Nucleus accumbens (tissue), 56 donors: ENCODE results near the gene SLC12A5.

Experiments
- DNase-seq, 56 donors: peaks; one replicate each; lab custom pipeline; 2025; lab: John Stamatoyannopoulos, UW

Gene SLC12A5

DNA sequence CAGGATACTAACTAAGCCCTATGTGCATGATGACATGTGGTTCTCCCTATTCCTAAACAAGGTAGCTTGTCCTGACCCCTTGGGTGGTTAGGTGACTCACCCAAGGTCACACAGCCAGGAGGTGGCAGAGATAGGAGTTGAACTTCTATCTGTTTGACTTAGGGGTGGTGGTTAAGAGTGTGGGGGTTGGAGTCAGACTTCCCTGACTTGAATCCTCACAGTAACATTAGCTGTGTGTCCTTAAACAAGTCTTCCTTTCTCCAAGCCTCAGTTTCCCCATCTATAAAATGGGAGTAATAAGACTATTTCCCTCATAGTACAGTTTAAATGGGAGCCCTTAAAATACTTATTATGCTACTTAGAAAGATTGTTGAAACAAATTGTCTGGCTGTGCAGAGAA lies 21.9 kb downstream of the SLC12A5 start:
- DNase-seq, result no peak

DNA sequence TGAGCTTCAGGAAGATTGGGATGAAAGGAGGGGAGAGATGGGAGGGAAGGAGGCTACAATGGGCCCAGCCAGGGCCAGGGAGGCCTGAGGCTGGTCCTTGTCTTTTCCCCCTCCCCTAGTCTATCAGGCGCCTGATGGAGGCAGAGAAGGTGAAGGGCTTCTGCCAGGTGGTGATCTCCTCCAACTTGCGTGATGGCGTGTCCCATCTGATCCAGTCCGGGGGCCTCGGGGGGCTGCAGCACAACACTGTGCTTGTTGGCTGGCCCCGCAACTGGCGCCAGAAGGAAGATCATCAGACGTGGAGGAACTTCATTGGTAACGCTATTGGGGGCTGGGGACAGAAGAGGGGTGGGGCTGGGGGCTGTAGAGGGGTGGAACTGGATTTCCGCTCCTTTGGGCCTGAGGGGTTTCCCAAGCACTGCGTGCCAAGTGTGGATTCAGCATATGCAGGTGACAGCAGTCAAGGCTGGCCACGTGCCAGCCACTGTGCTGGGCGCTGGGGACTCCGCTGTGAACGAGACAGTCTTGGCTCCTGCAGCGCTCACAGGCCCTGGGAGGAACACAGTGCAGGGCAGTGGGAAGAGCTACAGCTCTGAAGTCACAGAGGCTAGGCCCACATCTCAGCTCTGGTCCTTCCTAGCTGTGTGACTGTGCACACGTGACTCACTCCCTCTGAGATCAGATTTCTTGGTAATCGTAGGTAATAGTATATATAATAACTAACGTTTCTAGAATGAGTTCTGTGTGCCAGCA lies 22.7 kb downstream of the SLC12A5 start:
- no peak for DNase-seq

DNA sequence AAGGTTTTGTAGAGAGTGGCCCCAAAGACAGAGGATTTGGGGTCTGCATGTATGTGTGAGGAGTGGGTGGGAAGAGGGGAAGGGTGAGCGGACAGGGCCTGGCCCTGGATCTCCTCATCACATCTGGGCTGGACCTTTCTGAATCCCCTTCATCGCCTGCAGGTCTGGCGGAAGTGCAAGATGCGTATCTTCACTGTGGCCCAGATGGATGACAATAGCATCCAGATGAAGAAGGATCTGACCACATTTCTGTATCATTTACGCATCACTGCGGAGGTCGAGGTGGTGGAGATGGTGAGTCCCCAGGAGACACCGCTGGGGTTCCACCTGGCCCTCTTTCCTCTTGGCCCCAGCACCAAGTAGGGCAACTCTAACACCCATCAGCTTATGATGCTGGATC lies 24.4 kb downstream of the SLC12A5 start:
- DNase-seq, result no peak

DNA sequence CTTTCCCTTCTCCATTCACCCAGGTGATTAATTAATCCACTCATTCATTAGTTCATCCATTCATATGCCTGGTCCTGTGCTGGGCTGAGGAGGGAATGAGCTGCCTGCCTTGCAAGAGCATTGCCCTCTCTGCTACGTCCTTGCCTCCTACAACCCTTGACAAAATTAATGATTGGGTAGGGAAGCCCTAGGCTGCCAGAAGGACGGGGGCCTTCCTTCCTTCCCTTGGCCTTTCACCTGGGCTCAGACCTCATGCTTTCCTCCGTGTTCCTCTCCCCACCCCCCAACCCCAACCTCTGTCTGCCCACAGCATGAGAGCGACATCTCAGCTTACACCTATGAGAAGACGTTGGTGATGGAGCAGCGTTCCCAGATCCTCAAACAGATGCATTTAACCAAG lies 25.6 kb downstream of the SLC12A5 start:
- no peak for DNase-seq

DNA sequence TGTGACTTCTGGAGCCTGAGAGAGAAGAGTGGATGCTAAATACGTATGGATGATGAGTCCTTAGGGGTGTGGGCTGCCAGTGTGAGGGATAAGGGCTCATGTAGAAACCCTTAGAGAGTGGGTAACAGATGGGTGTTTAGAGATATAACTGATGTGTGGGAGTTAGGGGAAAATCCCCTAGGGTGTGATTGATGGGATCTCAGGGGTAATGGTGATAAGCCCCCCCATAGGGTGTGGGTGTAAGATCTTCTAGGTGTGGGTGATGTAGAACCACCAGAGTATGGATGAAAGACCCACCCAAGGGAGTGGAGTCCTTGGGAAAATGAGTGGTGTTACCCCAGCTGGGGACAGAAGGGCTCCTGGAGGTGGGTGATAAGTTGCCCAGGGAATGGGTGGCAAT lies 26.3 kb downstream of the SLC12A5 start:
- no peak for DNase-seq

DNA sequence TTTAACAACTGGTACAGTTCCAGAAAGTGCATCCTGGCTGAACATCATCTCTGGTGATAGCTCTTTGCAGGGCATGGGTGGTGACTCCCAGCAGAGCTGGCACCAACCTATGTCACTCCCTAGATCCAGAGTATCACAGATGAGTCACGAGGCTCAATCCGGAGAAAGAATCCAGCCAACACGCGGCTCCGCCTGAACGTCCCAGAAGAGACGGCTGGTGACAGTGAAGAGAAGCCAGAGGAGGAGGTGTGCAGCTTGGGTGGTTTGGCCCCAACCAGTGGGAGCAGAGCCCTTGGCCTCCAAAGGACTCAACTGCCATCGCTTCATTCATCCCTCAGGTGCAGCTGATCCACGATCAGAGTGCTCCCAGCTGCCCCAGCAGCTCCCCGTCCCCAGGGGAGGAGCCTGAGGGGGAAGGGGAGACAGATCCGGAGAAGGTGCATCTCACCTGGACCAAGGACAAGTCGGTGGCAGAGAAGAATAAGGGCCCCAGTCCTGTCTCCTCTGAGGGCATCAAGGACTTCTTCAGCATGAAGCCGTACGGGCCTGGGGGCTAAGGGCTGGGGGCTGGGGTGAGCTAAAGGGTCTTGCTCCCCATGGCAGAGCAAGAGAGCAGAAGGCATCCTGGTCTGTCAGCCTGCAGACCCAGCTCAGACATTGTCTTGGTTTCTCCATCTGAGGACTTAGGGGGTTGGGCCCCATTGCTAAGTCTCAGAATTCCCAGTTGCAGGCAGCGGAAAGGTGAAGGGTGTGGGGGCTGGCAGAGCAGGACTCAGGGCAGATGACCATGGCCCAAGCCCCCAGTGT lies 27.2 kb downstream of the SLC12A5 start:
- DNase-seq, result peak in 13 of 56 donors; percentile 17 to 55 (median 35)

DNA sequence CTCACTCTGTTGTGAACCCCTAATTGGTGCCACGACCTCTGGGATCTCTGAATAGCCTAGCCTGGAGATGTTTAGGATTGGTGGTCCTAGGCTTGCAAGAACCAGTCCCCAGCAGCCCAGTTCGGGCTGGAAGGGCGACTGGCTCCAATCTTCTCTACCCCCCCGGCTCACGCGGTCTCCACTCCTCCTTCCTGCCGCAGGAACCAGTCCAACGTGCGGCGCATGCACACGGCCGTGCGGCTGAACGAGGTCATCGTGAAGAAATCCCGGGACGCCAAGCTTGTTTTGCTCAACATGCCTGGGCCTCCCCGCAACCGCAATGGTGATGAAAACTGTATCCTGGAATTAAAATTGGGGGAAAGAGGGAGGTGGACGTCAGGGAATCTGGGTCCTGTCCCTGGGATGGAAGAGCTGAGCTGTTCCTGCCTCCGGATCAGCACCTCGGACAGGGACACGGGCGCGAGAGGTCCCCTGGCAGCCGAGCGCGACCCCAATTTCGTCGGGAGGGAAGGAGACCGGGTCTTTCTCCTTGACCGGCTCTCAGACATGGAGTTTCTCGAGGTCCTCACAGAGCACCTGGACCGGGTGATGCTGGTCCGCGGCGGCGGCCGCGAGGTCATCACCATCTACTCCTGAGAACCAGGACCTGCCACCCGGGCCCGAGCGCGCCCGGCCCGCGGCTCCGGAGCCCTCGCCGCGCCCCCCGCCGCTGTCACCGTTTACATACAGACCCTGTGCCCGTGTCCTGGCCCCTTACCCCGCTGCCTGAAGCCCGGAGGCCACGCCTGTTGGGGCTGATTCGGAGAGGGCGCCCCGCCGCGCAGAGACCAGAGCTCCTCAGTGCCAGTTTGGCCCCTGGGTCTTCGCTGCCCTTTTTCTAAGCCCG lies 28.2 kb downstream of the SLC12A5 start:
- DNase-seq, result peak in 4 of 56 donors; percentile 11 to 20 (median 16)

DNA sequence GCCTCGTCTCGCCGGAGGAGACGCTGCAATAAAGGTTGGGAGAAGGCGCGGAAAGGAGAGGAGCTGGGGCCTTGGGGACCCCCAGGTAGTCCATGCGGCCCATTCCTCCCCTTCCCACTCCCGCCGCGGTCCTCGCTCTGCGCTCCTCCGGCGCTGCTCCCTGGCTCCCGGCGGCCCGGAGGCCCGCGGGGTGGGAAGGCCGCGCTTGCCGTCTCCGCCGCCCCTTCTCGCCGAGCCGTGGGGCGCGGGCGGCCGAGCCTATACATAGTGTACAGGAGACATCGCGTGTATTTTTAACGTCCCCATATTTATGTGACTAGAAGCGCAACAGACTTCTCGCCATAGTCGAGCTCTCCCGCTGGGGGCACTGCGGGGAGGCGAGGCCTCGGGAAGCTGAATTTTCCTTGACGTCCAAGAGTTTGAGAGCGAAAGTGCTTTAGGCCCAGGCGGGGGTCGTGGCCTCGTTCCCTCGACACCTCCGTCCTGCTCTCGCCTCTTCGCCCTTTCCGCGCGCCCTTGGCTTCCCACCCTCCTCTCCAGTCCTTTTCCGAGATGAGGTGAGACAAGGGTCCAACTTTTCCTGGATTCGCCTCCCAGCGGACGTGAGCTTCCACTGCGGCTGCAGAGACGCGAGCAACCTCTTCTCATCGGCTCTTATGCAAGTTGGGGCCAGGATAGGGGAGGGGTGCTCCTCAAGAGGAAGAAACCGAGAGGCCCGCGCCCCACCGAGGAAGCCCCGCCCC lies 29.0 kb downstream of the SLC12A5 start:
- DNase-seq, result peak in 16 of 56 donors; percentile 5 to 57 (median 30)

DNA sequence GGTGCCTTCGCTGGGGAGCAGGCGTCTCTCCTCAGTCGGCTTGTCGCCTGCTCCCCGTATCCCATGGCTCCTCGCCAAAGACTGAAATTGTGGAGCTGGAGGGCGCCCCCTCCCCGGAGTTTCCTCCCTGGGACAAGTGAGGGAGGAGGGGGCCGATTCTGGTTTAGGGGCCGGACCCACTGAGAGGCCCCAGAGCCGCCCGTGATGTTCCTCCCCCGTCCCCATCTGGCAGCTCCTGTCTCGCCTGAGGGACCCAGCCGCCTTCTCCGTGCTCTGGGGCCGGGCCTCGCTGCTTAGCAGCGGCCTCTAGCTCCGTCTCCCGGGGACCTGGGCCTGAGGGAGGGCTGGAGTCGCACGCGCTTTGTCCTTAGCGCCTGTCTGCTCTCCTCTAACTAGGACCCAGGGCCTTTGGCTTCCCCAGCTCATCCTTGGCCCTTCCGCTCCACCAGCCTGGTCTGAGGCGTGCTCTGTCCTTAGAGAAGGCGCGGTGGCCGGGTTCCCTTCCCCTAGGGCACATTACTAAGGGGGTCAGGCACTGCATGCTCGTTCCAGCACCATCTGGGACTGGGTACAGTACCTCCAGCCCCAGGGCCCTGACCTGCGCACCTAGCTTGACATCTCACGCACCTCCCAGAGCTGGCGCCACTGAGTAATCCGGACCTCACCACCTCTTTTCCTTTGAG lies 29.7 kb downstream of the SLC12A5 start:
- DNase-seq, result peak in 6 of 56 donors; percentile 23 to 49 (median 28)

DNA sequence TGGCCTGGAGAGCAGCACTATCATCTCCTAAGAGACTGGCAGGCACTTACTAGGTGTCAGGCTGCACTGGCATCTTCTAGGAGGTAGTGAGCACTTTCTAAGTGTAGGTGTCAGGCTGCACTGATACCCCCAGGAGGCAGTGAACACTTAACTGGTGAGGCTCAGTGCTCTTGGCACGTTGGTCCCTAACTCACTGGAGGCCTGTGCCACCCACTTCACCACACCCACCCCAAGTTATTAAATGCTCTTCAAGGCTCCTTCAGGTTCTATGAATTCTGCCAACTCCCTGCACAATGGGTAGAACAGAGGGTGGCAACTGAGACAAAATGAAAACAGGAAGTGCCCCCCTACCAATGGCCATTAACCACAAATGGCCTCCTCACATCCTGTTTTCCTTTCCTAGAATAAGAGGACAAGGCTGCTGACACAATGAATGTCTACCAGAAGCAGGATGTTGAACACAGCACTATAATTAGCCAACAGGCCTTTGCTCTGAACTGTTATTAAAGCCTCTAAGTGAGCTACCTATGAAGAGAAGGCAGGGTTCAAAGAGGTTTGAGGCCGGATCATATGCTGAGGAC lies 31.4 kb downstream of the SLC12A5 start:
- DNase-seq, result peak in 4 of 56 donors; percentile 15 to 32 (median 21)

DNA sequence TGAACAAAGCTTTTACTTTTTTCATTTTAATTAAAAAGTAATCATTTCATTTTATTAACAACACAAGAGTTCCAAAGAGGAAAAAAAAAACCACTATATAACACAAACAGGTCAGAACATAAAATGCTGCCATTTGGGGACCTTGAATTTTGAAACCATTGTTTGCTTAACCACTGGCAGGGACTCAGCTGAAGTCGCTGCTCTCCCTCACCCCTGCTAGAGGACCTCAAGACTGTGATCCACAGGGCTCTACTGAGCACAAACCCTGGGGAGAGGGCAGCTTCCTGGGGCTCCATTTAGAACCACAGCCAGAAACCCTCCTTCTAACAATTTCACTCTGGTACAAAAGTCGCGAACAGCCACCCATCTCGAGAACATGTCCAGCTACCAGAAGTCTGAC lies 32.0 kb downstream of the SLC12A5 start:
- no peak for DNase-seq

DNA sequence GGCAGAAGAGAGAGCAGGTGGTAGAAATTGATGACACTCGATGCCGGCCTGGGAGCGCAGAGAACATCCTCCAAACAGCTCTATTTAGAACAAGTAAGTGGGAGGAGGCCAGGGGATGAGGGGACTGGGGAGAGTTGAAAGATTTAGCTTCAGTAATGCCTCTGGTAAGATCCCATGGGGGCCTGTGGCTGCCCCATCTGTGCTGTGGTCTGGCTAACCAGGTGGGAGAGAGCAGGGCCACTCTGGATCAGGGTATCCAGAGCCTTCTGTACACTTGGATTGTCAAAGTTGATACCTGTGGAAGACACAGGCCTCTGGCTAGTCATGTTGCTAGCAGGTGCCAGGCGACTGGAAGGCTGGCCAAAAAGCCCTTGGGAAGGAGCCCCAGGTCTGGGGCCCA lies 33.1 kb downstream of the SLC12A5 start:
- no peak for DNase-seq

DNA sequence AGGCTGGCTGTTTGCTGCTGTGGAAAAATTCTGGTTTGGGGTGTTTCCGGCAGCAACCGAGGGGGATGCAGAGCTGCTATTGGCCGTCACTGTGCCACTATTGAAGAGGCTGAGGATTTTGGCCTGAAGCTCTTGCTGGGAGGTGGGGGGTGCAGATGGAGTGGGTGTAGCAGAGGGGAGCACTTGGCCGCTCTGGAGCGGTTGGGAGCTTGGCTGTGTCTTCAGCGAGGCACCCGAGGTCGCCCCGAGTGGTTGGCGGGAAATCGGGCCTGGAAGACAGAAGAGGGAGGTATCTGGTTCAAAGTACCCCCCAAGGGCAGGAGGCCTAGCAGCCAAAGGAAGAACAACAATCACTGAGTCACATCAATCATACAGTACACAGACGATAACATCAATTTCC lies 33.6 kb downstream of the SLC12A5 start:
- DNase-seq, result no peak

DNA sequence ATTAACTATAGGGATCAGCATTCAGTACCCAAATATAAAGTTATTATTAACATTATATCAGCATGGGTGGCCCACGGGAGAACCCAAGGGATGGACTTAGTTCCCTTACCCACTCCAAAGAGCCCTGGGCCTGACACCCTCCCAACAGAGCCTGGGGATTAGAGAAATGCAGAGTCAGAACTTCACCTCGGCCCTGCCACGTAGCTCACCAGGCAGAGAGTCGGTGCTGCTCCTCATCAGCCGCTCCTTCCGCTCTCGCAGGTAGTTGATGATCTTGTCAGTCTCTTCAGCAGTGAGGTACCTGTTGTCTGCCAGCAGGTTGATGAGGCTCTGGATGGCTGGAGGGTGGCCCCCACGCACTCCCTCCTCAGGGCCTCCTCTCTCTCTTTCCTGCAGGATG lies 34.1 kb downstream of the SLC12A5 start:
- DNase-seq, result peak in 1 of 56 donors; percentile 10

DNA sequence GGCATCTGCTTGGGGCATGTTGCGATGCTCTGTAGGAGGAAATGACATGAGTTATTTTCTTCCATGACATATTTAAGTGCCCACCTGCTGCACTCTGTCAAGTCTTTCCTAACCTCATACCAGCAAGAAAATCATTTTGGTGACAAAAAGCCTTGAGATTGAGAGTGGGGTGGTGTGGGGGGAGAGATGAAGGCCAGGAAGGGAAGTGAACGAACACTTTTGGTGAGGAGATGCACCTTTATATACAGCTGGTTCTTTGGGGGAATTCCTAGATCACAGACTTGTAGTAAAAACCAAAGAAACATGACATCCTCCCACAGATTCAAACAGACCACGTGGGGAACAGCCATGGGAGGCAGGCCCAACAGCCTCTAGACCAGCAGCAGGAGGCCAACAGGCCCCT lies 34.6 kb downstream of the SLC12A5 start:
- no peak for DNase-seq

DNA sequence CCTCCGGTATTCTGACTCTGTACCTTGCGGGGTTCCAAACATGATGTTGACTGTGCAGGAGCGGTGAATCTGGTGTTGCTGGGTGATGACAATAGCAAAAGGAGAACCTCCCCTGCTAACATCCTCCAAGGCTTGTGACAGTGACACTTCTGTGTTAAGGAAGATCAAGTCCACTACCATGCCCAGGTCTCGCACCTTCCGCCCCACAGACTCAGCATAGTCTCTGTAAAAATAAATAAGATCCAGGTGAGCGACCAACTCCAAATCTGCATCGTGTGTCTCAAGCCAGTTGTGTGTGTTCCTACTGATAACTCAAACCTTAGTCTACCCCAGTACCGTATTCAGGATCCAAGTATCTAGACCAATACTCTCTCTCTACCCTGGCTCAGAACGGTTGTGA lies 36.0 kb downstream of the SLC12A5 start:
- DNase-seq, result no peak

DNA sequence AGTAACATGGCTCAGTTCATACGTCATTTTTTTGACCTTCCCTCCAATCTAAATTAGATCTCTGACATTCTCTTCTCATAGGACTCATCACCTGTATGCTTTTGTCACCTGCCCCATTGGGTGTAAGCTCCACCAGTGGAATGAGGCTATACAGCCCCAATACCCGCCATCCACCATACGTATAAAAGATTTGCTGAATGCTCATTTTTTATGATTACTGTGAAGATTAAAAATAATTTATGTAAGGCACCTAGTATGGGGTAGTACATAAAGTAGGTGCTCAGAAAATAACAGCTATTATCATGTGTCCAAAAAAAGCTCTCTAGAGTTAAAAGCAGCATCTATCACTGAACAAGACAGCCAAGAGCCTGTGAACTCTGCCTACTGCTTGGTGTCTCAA lies 36.7 kb downstream of the SLC12A5 start:
- no peak for DNase-seq

DNA sequence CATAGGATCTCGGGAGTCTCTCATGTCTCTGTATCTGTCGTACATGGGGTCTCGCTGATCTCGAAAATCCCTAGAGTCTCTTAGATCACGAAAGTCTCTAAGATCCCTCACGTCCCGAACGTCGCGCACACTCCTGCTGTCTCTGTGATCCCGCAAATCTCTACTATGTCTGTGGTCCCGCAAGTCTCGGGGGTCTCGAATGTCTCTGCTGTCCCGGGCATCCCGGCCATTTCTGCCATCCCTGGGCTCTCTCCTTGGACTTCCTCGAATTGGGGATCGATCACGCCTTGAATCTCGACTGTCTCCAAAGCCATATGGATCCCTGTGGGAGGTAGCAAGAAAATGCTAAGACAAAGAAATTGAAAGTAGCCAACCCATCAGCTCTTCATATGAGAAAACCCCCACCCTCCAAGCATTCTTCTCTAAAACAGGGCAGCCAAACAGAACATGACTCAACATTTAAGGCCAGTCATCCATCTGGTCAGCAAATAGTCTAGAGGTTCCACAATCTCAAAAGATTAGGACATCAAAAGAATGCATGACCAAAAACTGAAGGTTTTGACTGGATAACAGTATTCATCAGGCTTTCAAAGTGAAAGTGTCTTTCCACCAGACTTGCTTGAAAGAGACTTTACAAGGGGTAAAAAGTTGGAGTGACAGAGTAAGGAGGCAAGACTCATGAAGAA lies 41.3 kb downstream of the SLC12A5 start:
- DNase-seq, result no peak

DNA sequence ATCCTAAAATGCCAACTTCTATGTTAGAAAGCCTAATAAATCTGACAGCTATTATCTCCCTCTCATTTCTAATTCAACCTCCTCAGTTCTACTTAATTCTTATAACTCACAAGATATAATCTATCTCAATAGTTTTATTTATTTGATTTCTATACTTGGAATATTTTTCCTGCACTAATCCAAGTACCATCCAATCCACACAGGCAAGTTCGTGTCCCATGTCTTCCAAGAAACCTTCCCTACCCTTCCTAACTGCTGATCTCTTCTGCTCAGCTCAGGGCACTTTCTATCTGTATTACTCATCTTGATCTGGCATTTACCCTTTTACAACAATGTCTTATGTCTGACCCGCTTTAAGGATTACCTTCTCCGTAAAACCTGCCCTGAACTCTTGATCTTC lies 42.6 kb downstream of the SLC12A5 start:
- no peak for DNase-seq
